ENCODE data around the gene PPP1R1A.

The PPP1R1A gene

GRCh38 chr12:54569995-54570528, 18.4 kb downstream of the PPP1R1A start:
- Histone ChIP-seq H3K79me2 (ENCODE audit: low read length) (no peaks in the 10 kb centered on the region), H3K27me3 (ENCODE audit: low read depth, low read length) (no peaks in the 10 kb centered on the region), H4K20me1 (ENCODE audit: insufficient read depth, low read length) (no peaks in the 10 kb centered on the region), H3K4me1 (ENCODE audit: low read length) (no peaks in the 10 kb centered on the region), H3K27ac (ENCODE audit: low read length) (no peak overlapping the region), H3K4me3 (ENCODE audit: low read length) (no peak overlapping the region), H3K4me2 (ENCODE audit: low read length) (no peak overlapping the region), H3K9ac (ENCODE audit: low read length) (no peak overlapping the region), H3K36me3 (replicated peaks; ENCODE audit: low read depth, low read length) (peaks cover 6% of the 10 kb centered on the region), H2AFZ (ENCODE audit: low read depth, low read length) (no peak overlapping the region), H3K9me3 (ENCODE audit: insufficient read depth, low read length) (no peaks in the 10 kb centered on the region)
- no peak for TF ChIP-seq EZH2phosphoT487 (IDR thresholded peaks at IDR 0.05; ENCODE audit: low read depth)
- no peak for TF ChIP-seq CTCF (IDR thresholded peaks at IDR 0.05; ENCODE audit: low read depth, low read length)

- Histone ChIP-seq H3K9me3 (ENCODE audit: insufficient read depth, low read length) (no peaks in the 10 kb centered on the region), H3K9ac (ENCODE audit: low read length) (no peak overlapping the region), H4K20me1 (ENCODE audit: insufficient read depth, low read length) (no peaks in the 10 kb centered on the region), H3K27ac (ENCODE audit: low read length) (no peak overlapping the region), H3K4me3 (ENCODE audit: low read length) (no peak overlapping the region), H3K4me2 (ENCODE audit: low read length) (no peak overlapping the region), H3K4me1 (ENCODE audit: low read length) (no peaks in the 10 kb centered on the region), H3K79me2 (ENCODE audit: low read length) (no peaks in the 10 kb centered on the region), H3K27me3 (ENCODE audit: low read depth, low read length) (no peaks in the 10 kb centered on the region), H3K36me3 (replicated peaks; ENCODE audit: low read depth, low read length) (peaks cover 6% of the 10 kb centered on the region), H2AFZ (ENCODE audit: low read depth, low read length) (no peak overlapping the region)
- TF ChIP-seq CTCF (IDR thresholded peaks at IDR 0.05; ENCODE audit: low read depth, low read length) (no peak), EZH2phosphoT487 (IDR thresholded peaks at IDR 0.05; ENCODE audit: low read depth) (no peak)
These were observed 19.4 kb downstream of the PPP1R1A start for GRCh38 chr12:54569072-54569471.

- TF ChIP-seq EZH2phosphoT487 (IDR thresholded peaks at IDR 0.05; ENCODE audit: low read depth) = no peak
- no peak for TF ChIP-seq CTCF (IDR thresholded peaks at IDR 0.05; ENCODE audit: low read depth, low read length)
- Histone ChIP-seq H3K36me3 (replicated peaks; ENCODE audit: low read depth, low read length) (no peaks in the 10 kb centered on the region), H3K4me3 (ENCODE audit: low read length) (no peak overlapping the region), H4K20me1 (ENCODE audit: insufficient read depth, low read length) (no peaks in the 10 kb centered on the region), H3K27ac (ENCODE audit: low read length) (no peak overlapping the region), H3K9ac (ENCODE audit: low read length) (no peak overlapping the region), H3K79me2 (ENCODE audit: low read length) (no peaks in the 10 kb centered on the region), H3K4me2 (ENCODE audit: low read length) (no peak overlapping the region), H3K9me3 (ENCODE audit: insufficient read depth, low read length) (no peaks in the 10 kb centered on the region), H3K27me3 (ENCODE audit: low read depth, low read length) (no peaks in the 10 kb centered on the region), H2AFZ (ENCODE audit: low read depth, low read length) (no peak overlapping the region), H3K4me1 (ENCODE audit: low read length) (no peaks in the 10 kb centered on the region)
These were observed 21.7 kb downstream of the PPP1R1A start for GRCh38 chr12:54566792-54567191.

GRCh38 chr12:54565986-54566544, 22.4 kb downstream of the PPP1R1A start:
- no peaks in the 10 kb centered on the region for H3K79me2 ChIP-seq (ENCODE audit: low read length)
- no peak overlapping the region for H3K4me3 ChIP-seq (ENCODE audit: low read length)
- H3K9ac ChIP-seq (ENCODE audit: low read length) = no peak overlapping the region
- TF ChIP-seq EZH2phosphoT487 (IDR thresholded peaks at IDR 0.05; ENCODE audit: low read depth) = no peak
- TF ChIP-seq CTCF (IDR thresholded peaks at IDR 0.05; ENCODE audit: low read depth, low read length) = no peak
- H3K4me2 ChIP-seq (ENCODE audit: low read length) = no peak overlapping the region
- no peaks in the 10 kb centered on the region for H3K27me3 ChIP-seq (ENCODE audit: low read depth, low read length)
- H4K20me1 ChIP-seq (ENCODE audit: insufficient read depth, low read length) = no peaks in the 10 kb centered on the region
- no peaks in the 10 kb centered on the region for H3K9me3 ChIP-seq (ENCODE audit: insufficient read depth, low read length)
- H3K4me1 ChIP-seq (ENCODE audit: low read length) = peaks cover 3% of the 10 kb centered on the region; the same call in 1 of the 2 replicates
- no peak overlapping the region for H2AFZ ChIP-seq (ENCODE audit: low read depth, low read length)
- H3K27ac ChIP-seq (ENCODE audit: low read length) = no peak overlapping the region
- no peaks in the 10 kb centered on the region for H3K36me3 ChIP-seq (replicated peaks; ENCODE audit: low read depth, low read length)
